HG02885 (cell line): ENCODE data around the gene CALD1.

ENCODE experiments used
- ATAC-seq: cut with Tn5 transposase; IDR thresholded peaks from one replicate; pipeline ENCODE4 v1.9.1; 2021; ENCODE audit warnings: mild to moderate bottlenecking; ENCODE audit not compliant: unreplicated experiment, poor library complexity

Gene CALD1

GRCh38 chr7:134888141-134888740, 108.8 kb downstream of the CALD1 start:
- ATAC-seq = no peak

GRCh38 chr7:134890246-134891240, 111.1 kb downstream of the CALD1 start:
- no peak for ATAC-seq

- ATAC-seq = no peak
These were observed 111.8 kb downstream of the CALD1 start for GRCh38 chr7:134891262-134891695.

- no peak for ATAC-seq
These were observed 112.6 kb downstream of the CALD1 start for GRCh38 chr7:134891696-134892678.

GRCh38 chr7:134892963-134893362, 113.5 kb downstream of the CALD1 start:
- ATAC-seq = no peak

- no peak for ATAC-seq
These were observed 114.5 kb downstream of the CALD1 start for GRCh38 chr7:134893920-134894319.

GRCh38 chr7:134894928-134895327, 115.5 kb downstream of the CALD1 start:
- no peak for ATAC-seq

- ATAC-seq = no peak
These were observed 116.6 kb downstream of the CALD1 start for GRCh38 chr7:134896073-134896472.

GRCh38 chr7:134897936-134898335, 118.5 kb downstream of the CALD1 start:
- ATAC-seq = no peak

- no peak for ATAC-seq
These were observed 120.3 kb downstream of the CALD1 start for GRCh38 chr7:134899729-134900128.

GRCh38 chr7:134900166-134900982, 120.9 kb downstream of the CALD1 start:
- ATAC-seq = peak; percentile 87

- no peak for ATAC-seq
These were observed 122.1 kb downstream of the CALD1 start for GRCh38 chr7:134901389-134902020.

- ATAC-seq = peak; percentile 28
These were observed 122.6 kb downstream of the CALD1 start for GRCh38 chr7:134902058-134902457.

GRCh38 chr7:134903073-134903790, 123.8 kb downstream of the CALD1 start:
- ATAC-seq = no peak

GRCh38 chr7:134905375-134905774, 125.9 kb downstream of the CALD1 start:
- ATAC-seq = no peak

- ATAC-seq = no peak
These were observed 127.6 kb downstream of the CALD1 start for GRCh38 chr7:134907000-134907399.

- ATAC-seq = no peak
These were observed 128.2 kb downstream of the CALD1 start for GRCh38 chr7:134907639-134908038.

- peak; percentile 56 for ATAC-seq
These were observed 128.9 kb downstream of the CALD1 start for GRCh38 chr7:134908289-134908688.
